GM21360 (cell line): ENCODE results near the gene SFRP4.

Source experiments
- ATAC-seq: cut with Tn5 transposase; IDR thresholded peaks from one replicate; pipeline ENCODE4 v1.9.1; 2021; ENCODE audit warnings: mild to moderate bottlenecking, moderate library complexity; ENCODE audit not compliant: unreplicated experiment

SFRP4 gene

GRCh38 chr7:37925620-37926019 is 9.0 kb upstream of the SFRP4 start:
- no peak for ATAC-seq

DNA sequence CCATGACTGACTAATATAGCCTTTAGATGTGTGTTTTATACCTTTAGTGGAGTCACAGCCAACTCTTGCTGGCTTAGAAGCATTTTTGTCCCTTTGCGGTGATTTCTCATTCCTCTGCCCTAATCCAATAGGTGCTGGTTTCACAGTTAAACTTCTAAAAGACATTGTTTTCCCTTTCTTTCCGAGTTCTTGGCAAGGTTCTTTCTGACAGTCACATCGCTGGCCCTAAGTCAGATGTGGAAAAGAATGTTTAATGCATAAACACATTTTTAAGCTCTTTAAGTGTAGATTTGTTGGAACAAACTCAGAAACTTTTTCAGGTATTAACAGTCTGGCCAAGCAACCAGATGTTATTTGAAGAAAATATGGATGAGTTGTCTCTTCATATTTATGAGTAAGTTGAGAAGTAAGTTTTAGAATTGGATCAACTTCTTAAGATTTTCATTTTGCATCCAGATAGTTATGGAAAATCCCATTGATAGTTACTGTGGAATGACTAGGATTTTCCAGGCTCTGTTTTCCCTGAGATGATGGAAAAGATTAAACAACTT is 7.9 kb upstream of the SFRP4 start:
- no peak for ATAC-seq

DNA sequence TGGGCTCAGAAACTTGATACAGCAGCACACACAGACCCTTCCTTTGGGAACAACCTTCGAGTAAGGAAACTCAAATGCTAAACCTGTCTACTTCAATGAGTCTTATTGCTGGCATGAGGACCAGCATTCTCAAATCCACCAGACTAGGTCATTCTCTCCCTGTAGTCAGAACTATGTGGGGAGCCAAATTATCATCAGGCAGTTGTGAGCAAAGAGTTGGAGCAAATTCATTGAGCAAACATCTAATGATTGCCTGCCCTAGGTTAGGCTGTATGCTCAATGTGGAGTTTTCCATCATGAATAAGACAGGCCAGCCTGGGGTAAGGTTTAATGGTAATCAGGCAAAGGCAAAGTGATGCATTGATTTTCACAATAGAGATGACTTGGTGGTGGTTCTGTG is 7.4 kb upstream of the SFRP4 start:
- ATAC-seq = no peak

GRCh38 chr7:37921876-37922275 is 5.3 kb upstream of the SFRP4 start:
- ATAC-seq = no peak

- ATAC-seq = peak; percentile 56
These were observed 4.5 kb upstream of the SFRP4 start for GRCh38 chr7:37920849-37921805.

GRCh38 chr7:37920305-37920848 is 3.8 kb upstream of the SFRP4 start, which contains the start of gene EPDR1:
Gene EPDR1, plus strand, starts transcription at chr7:37920640. Its CDS starts 300 bp downstream, at chr7:37920940.
- peak; percentile 37 for ATAC-seq

- ATAC-seq = no peak
These were observed 1.9 kb upstream of the SFRP4 start for GRCh38 chr7:37918526-37918925.

GRCh38 chr7:37916017-37916672 is 472 bp downstream of the SFRP4 start:
- ATAC-seq = no peak

DNA sequence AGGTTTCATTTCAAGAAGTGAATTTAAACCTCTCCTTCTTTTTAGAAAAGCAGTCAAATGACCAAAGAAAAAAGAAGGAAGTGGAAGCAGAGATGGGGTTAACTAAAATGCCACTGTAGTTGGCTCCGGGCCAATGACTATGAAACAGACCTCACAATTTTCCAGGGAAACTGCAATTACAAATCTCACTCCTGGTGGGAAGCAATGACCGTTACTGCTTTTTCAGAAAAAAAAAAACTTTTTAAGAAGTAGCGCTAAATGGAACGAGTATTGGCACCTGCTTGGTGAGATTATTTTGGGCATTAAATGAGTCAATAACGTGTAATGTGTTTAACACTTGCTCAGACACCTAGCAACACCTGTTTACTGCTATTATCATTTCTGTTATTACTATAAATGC is 1.2 kb downstream of the SFRP4 start:
- no peak for ATAC-seq

DNA sequence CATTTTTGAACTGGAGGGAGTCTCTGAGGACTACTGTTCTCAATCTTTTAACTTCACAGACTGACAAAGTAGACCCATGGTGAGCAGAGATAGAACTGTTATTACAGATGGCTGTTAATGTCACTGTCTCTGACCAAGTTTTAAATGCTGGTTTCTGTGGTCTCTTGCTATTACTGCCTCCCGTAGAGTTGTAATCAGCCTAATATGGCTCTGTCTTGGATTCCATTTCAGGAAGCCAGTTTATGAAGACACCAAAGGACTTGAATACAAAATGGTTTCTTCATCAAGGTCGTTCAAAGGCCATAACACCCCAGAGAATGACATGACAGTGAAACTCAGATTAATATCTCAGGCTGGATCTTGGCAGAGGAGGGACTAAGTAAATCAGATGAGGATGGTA is 3.9 kb downstream of the SFRP4 start:
- no peak for ATAC-seq

DNA sequence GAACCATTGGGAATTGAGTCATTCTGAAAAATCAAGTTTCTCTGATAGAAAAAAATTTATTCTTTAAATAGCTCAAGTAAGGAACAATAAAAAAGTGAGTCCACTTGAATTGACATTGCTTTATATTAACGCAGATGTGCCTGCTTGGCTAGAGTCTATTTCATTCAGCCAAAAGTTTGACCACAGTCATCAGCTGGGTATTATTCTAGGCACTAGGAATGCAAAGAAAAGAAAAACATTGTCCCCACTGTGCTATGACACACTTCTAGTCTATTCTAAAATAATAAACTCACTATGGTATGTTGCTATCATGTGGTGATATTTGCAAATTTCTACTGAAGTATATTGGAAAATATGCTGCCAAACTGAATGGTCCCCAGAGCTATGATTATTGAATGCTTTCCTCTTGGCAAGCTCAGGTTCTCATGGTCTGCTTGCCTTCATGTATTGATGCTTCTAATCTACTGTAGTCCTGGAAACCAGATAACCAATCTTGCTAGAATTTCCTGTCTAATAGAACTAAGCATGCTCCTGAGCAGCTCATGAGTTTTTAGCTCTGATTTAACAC is 8.3 kb downstream of the SFRP4 start:
- no peak for ATAC-seq

DNA sequence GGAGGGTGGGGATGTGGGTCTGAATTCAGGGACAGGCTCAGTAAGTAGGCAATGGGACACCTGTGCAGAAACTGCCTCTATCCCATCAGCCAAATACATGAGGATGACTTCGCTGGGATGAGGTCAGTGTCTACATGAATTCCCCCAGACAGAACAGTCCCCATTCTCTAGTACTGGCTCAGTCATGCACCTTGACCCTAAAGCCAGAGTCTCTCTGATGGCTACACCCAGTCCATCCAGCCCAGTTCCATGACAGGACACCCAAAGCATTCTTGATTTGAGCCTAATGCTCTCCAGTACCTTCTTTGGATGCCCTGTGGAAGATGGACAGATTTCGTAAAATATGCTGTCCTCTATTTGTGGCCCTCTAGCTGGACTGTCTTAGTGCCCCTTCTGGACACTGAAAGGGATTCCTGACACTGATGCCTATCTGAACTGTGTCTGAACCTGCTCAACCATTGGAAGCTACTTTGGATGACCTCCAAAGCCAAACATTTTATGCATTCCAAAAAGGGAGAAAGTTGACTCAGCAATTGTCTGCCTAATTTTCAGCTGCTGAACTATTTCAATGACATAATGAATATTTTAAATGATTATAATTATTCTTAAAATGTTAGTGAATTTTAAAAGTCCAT is 14.6 kb downstream of the SFRP4 start:
- ATAC-seq = no peak

DNA sequence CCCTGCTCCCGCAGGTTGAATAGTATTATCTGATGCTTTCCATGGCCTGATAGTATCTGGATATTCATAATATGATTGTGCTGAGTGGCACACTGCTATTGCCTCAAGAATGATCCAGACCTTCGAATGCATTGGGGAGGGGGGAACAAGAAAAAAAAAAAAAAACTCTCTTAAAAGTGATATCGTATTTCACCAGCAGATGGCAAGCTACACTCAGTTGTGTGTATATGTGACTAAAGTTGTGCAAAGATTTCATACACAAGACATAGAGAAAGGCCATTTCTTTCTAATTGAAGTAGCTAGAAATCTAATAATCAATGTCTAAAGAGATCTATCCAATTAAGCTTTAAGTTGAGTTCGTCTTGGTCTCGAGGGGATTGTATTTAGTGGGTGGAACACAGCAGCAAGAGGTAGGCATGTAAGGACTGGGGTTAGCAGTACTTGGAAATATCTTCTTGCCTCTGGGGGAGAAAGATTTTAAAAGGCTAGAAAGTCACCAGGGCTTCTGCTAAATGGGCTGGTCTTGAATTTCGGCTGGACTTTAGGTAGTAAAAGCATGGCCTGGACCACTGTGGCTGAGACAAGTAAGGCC is 15.3 kb downstream of the SFRP4 start:
- ATAC-seq = no peak

DNA sequence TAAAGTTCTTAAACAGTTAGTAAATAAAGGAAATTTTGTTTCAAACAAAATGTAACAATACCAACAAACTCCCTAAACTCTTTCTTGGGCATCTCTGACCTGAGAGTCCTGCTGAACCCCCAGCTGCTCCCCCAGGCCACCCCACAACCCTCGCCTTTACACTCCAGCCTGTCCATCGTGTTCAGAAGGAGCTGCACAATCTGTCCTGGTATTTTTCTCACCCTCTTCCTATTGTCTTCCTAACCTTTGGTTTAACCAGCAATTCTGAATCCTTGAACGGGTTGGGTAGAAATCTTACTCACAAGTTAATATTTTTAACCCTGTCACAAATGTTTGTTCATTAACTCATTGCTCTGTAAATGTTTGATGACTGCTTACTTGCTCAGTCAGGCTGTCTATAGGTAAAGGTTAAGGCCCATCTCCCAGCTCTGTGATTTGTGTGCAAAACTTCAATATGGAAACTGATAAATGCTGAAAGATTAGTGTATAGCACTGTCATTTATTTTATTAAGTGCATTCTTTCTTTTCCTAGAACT is 16.8 kb downstream of the SFRP4 start:
- no peak for ATAC-seq

DNA sequence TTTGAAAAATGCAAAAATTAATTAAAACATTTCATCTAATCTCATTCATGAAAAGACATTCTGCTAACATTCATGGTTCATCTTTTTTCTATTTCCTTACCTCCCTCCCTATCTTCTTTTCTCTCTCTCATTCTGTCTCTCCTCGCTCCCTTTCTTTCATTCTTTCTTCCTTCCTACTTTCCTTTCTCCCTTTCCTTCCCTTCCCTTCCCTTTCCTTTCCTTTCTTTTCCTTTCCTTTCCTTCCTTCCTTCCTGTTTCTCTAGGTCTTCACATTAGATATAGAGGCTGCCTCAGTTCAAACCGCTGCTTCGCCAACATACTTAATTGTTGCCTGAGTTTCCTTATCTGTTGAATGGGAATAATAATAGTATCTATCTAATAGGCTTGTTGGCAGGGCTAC is 21.9 kb downstream of the SFRP4 start:
- no peak for ATAC-seq

GRCh38 chr7:37893359-37893758 is 23.3 kb downstream of the SFRP4 start:
- no peak for ATAC-seq

- no peak for ATAC-seq
These were observed 34.5 kb downstream of the SFRP4 start for GRCh38 chr7:37882086-37882485.
